Amniotic stem cell (primary cell): ENCODE results near the gene ELMO1.
A peak's percentile ranks its signal among the peaks of the same experiment; 100 is the strongest.

Source experiments
- DNase-seq: peaks from one replicate; lab custom pipeline; 2025; lab: John Stamatoyannopoulos, UW

Gene ELMO1

GRCh38 chr7:36972140-36972518, 476.5 kb downstream of the ELMO1 start:
- DNase-seq = no peak

- DNase-seq = no peak
These were observed 477.0 kb downstream of the ELMO1 start for GRCh38 chr7:36971515-36972139.

- no peak for DNase-seq
These were observed 477.8 kb downstream of the ELMO1 start for GRCh38 chr7:36970551-36971514.

GRCh38 chr7:36969376-36969775, 479.3 kb downstream of the ELMO1 start:
- no peak for DNase-seq

- peak; percentile 79 for DNase-seq
These were observed 481.3 kb downstream of the ELMO1 start for GRCh38 chr7:36967387-36967786.

- DNase-seq = no peak
These were observed 482.0 kb downstream of the ELMO1 start for GRCh38 chr7:36966636-36967035.

- DNase-seq = no peak
These were observed 482.6 kb downstream of the ELMO1 start for GRCh38 chr7:36966039-36966438.

- no peak for DNase-seq
These were observed 483.0 kb downstream of the ELMO1 start for GRCh38 chr7:36965625-36966024.

GRCh38 chr7:36964297-36964696, 484.4 kb downstream of the ELMO1 start:
- DNase-seq = no peak

- no peak for DNase-seq
These were observed 486.3 kb downstream of the ELMO1 start for GRCh38 chr7:36962367-36962766.

- DNase-seq = no peak
These were observed 487.0 kb downstream of the ELMO1 start for GRCh38 chr7:36961693-36962092.

GRCh38 chr7:36961097-36961496, 487.6 kb downstream of the ELMO1 start:
- DNase-seq = no peak

GRCh38 chr7:36960105-36960504, 488.6 kb downstream of the ELMO1 start:
- no peak for DNase-seq

GRCh38 chr7:36958111-36958733, 490.4 kb downstream of the ELMO1 start:
- DNase-seq = no peak

- no peak for DNase-seq
These were observed 491.0 kb downstream of the ELMO1 start for GRCh38 chr7:36957620-36958019.

GRCh38 chr7:36956814-36957213, 491.9 kb downstream of the ELMO1 start:
- DNase-seq = no peak

- no peak for DNase-seq
These were observed 493.1 kb downstream of the ELMO1 start for GRCh38 chr7:36955456-36956129.

- no peak for DNase-seq
These were observed 497.4 kb downstream of the ELMO1 start for GRCh38 chr7:36951257-36951697.

GRCh38 chr7:36949711-36950600, 498.7 kb downstream of the ELMO1 start:
- no peak for DNase-seq

- no peak for DNase-seq
These were observed 502.3 kb downstream of the ELMO1 start for GRCh38 chr7:36946401-36946739.
